ENCODE measurements around the gene MIPEP. TPM values are rescaled to one million over a fixed set of nuclear protein-coding genes. Genes with fewer than 3 reads are reported as not detected.
"Not testable (repeated sequence)": the region's sequence is repeated elsewhere in the genome, so short reads cannot be mapped to it uniquely, and the experiment has no call there.

The MIPEP gene
- total RNA-seq, 1 experiment from 2014 or later, result 18.6 TPM

GRCh38 chr13:23766283-23766682 lies 122.9 kb downstream of the MIPEP start:
- no peaks in the 10 kb centered on the region for H3K9me3 ChIP-seq (ENCODE audit: insufficient read depth, low read depth)
- BruUV-seq (replicated peaks), result no TSS peak
- ChIA-PET POLR2A (ENCODE audit: unreplicated experiment) (no interaction called here), CTCF (interaction anchor here (0.7 kb wide), 1 partner anchor 323 kb away, joined by 3 read pairs; no protein-coding TSS in a partner anchor)
- H2AFZ ChIP-seq, result no peak overlapping the region
- no peaks in the 10 kb centered on the region for H4K20me1 ChIP-seq (ENCODE audit: insufficient read depth)
- H3F3A ChIP-seq (ENCODE audit: insufficient read depth, low read depth), result no peaks in the 10 kb centered on the region
- DNase-seq, result no peak
- H3K79me2 ChIP-seq (ENCODE audit: low read depth), result no peaks in the 10 kb centered on the region
- no peaks in the 10 kb centered on the region for H3K4me1 ChIP-seq (replicated peaks; ENCODE audit: insufficient read depth)
- no peaks in the 10 kb centered on the region for H3K27me3 ChIP-seq (ENCODE audit: insufficient read depth, low read depth)
- H3K9me2 ChIP-seq (ENCODE audit: insufficient read depth), result no peaks in the 10 kb centered on the region
- no peak overlapping the region for H3K4me2 ChIP-seq
- H3K4me3 ChIP-seq, result no peak overlapping the region
- no peak overlapping the region for H3K27ac ChIP-seq
- H3K36me3 ChIP-seq (ENCODE audit: low read depth), result no peaks in the 10 kb centered on the region
- TF ChIP-seq, protein P1, sequence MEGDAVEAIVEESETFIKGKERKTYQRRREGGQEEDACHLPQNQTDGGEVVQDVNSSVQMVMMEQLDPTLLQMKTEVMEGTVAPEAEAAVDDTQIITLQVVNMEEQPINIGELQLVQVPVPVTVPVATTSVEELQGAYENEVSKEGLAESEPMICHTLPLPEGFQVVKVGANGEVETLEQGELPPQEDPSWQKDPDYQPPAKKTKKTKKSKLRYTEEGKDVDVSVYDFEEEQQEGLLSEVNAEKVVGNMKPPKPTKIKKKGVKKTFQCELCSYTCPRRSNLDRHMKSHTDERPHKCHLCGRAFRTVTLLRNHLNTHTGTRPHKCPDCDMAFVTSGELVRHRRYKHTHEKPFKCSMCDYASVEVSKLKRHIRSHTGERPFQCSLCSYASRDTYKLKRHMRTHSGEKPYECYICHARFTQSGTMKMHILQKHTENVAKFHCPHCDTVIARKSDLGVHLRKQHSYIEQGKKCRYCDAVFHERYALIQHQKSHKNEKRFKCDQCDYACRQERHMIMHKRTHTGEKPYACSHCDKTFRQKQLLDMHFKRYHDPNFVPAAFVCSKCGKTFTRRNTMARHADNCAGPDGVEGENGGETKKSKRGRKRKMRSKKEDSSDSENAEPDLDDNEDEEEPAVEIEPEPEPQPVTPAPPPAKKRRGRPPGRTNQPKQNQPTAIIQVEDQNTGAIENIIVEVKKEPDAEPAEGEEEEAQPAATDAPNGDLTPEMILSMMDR (conservative IDR thresholded peaks at IDR 0.05), result no peak
- no peak for TF ChIP-seq EZH2 (IDR thresholded peaks at IDR 0.05; ENCODE audit: low read depth)
- intact Hi-C loops (cut with micrococcal nuclease; ENCODE audit: unreplicated experiment), result no loop called here

DNA sequence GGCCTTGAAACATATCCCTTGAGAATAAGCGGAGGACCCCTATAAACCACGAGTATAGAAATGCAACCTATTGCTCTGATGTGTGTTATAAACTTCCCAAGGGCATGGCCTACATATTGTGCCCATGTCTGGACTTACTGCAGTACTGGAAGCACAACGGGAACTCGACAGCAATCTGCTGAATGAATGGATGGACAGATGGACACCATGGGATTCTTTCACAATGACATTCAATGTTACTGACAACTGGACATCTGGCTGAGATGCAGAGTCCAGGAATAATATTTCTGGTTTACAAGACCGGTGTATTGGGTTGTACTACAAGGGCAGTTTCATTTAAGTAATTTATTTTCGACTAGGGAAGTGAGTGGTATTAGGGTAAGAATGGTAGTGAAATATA lies 123.7 kb downstream of the MIPEP start:
- H3K27me3 ChIP-seq (ENCODE audit: insufficient read depth, low read depth), result no peaks in the 10 kb centered on the region
- intact Hi-C loops (cut with micrococcal nuclease; ENCODE audit: unreplicated experiment), result no loop called here
- TF ChIP-seq, protein P1 (conservative IDR thresholded peaks at IDR 0.05), result no peak
- TF ChIP-seq EZH2 (IDR thresholded peaks at IDR 0.05; ENCODE audit: low read depth), result no peak
- no peaks in the 10 kb centered on the region for H4K20me1 ChIP-seq (ENCODE audit: insufficient read depth)
- H3K4me2 ChIP-seq, result no peak overlapping the region
- no peaks in the 10 kb centered on the region for H3K79me2 ChIP-seq (ENCODE audit: low read depth)
- no peak overlapping the region for H3K4me3 ChIP-seq
- H3K9me2 ChIP-seq (ENCODE audit: insufficient read depth), result no peaks in the 10 kb centered on the region
- DNase-seq, result no peak
- no TSS peak for BruUV-seq (replicated peaks)
- no peaks in the 10 kb centered on the region for H3K4me1 ChIP-seq (replicated peaks; ENCODE audit: insufficient read depth)
- H3K9me3 ChIP-seq (ENCODE audit: insufficient read depth, low read depth), result no peaks in the 10 kb centered on the region
- CTCF ChIA-PET, result no interaction called here
- H3K27ac ChIP-seq, result no peak overlapping the region
- H2AFZ ChIP-seq, result no peak overlapping the region
- POLR2A ChIA-PET (ENCODE audit: unreplicated experiment), result no interaction called here
- H3F3A ChIP-seq (ENCODE audit: insufficient read depth, low read depth), result no peaks in the 10 kb centered on the region
- no peaks in the 10 kb centered on the region for H3K36me3 ChIP-seq (ENCODE audit: low read depth)

GRCh38 chr13:23763318-23763717 lies 125.9 kb downstream of the MIPEP start:
- Histone ChIP-seq H3K9me3 (ENCODE audit: insufficient read depth, low read depth) (no peaks in the 10 kb centered on the region), H3F3A (ENCODE audit: insufficient read depth, low read depth) (no peaks in the 10 kb centered on the region), H3K4me2 (no peak overlapping the region), H3K9me2 (ENCODE audit: insufficient read depth) (no peaks in the 10 kb centered on the region), H3K4me3 (no peak overlapping the region), H3K79me2 (ENCODE audit: low read depth) (no peaks in the 10 kb centered on the region), H3K4me1 (replicated peaks; ENCODE audit: insufficient read depth) (no peaks in the 10 kb centered on the region), H3K27me3 (ENCODE audit: insufficient read depth, low read depth) (no peaks in the 10 kb centered on the region), H4K20me1 (ENCODE audit: insufficient read depth) (no peaks in the 10 kb centered on the region), H3K36me3 (ENCODE audit: low read depth) (no peaks in the 10 kb centered on the region), H3K27ac (no peak overlapping the region), H2AFZ (no peak overlapping the region)
- TF ChIP-seq EZH2 (IDR thresholded peaks at IDR 0.05; ENCODE audit: low read depth), result no peak
- TF ChIP-seq, protein P1 (conservative IDR thresholded peaks at IDR 0.05), result no peak
- ChIA-PET CTCF (no interaction called here), POLR2A (ENCODE audit: unreplicated experiment) (no interaction called here)
- DNase-seq, result no peak
- no TSS peak for BruUV-seq (replicated peaks)
- intact Hi-C loops (cut with micrococcal nuclease; ENCODE audit: unreplicated experiment), result no loop called here

- POLR2A ChIA-PET (ENCODE audit: unreplicated experiment), result not testable (repeated sequence)
Observed at GRCh38 chr13:23761760-23762159, 127.4 kb downstream of the MIPEP start.

More at GRCh38 chr13:23761760-23762159, 127.4 kb downstream of the MIPEP start:
- DNase-seq; H3K36me3 ChIP-seq (ENCODE audit: low read depth); H2AFZ ChIP-seq; BruUV-seq (replicated peaks); H3F3A ChIP-seq (ENCODE audit: insufficient read depth, low read depth); H3K9me2 ChIP-seq (ENCODE audit: insufficient read depth); H4K20me1 ChIP-seq (ENCODE audit: insufficient read depth); H3K4me1 ChIP-seq (replicated peaks; ENCODE audit: insufficient read depth); H3K27me3 ChIP-seq (ENCODE audit: insufficient read depth, low read depth); H3K27ac ChIP-seq; intact Hi-C loops (cut with micrococcal nuclease; ENCODE audit: unreplicated experiment); CTCF ChIA-PET; H3K79me2 ChIP-seq (ENCODE audit: low read depth); H3K4me2 ChIP-seq; H3K9me3 ChIP-seq (ENCODE audit: insufficient read depth, low read depth); H3K4me3 ChIP-seq: not testable (repeated sequence)

All from PC-9 (cell line).